NK-92 (cell line): ENCODE measurements around the gene CEP43.

Source experiments
- DNase-seq: peaks from one replicate; lab custom pipeline; 2025; ENCODE audit not compliant: unreplicated experiment; lab: John Stamatoyannopoulos, UW

CEP43 gene

DNA sequence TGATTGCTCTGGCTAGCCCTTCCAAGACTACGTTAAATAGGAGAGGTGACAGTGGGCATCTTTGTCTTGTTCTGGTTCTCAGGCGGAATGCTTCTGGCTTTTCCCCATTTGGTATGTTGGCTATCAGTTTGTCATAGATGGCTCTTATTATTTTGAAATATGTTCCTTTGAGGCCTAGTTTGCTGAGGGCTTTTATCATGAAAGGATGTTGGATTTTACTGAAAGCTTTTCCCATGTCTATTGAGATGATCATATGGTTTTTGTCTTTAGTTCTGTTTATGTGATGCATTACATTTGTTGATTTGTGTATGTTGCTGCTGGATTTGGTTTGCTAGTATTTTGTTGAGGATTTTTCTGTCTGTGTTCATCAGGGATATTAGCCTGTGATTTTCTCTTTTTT lies 32.9 kb upstream of the CEP43 start:
- no peak for DNase-seq

DNA sequence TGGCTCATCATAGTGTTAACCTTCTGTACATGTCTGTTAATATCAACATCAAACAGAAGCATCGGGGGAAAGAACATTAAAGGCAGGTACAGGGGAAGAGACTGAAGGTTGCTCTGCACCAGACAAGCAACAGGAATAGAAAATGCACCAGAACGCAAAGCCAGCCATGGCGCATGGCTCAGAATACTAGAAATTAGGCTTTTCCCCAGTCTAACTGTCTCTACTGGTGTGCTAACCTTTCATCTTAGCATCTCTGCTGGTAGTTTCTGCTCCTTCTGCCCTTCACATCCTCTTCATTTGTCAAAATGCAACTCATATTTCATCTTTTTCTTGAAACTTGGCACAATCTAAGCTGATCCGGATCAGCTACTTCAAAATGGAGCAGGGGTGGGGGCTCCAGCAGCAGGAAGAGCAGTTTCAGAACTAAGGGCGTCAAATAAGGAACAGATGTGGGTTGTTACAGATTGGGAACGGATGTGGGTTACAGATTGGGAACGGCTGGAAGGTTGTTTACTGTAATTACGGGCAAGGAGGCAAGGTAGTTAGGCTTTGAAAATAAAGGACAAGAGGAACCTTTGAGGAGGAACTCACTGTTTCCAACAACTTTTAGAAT lies 29.7 kb upstream of the CEP43 start:
- DNase-seq, result no peak

DNA sequence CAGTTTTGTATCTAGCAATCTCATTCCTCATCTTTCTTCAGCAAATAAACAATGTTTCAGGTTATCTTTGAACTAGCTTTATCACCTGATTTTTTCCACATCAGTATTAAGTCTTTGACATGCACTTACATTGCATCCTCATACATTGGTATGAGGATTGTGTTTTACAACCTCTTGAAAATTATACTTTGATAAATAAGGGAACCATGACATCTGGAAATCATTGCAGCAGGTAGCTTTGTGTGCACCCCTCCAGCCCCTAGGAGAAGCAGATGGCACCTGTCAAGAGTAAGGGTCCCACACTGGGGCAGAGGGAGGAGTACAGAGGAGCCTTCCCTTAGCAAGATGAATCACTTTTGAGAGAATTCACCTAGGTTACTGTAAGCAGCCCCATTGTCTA lies 29.1 kb upstream of the CEP43 start:
- DNase-seq, result no peak

GRCh38 chr6:166970776-166971175 lies 28.4 kb upstream of the CEP43 start:
- DNase-seq, result no peak

GRCh38 chr6:166971271-166971670 lies 27.9 kb upstream of the CEP43 start:
- DNase-seq, result no peak

DNA sequence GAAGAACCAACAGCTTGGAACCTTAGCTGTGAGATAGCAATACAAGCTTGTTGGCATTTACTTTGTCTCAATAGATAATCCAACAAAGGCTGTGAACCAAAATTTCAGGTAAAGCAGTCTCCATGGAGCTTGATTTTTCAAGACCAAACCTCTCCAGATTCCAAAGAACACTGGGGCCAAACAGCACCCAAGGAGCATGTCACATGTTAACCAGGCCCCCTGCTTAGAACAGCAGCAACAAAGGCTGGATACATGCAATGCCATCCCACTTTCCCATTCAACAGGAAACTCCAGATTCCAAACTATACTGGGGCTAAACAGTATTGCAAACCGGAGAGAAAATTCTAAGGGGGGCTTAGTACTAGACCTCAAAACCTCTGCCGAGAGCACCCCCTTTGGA lies 27.1 kb upstream of the CEP43 start:
- DNase-seq, result no peak

DNA sequence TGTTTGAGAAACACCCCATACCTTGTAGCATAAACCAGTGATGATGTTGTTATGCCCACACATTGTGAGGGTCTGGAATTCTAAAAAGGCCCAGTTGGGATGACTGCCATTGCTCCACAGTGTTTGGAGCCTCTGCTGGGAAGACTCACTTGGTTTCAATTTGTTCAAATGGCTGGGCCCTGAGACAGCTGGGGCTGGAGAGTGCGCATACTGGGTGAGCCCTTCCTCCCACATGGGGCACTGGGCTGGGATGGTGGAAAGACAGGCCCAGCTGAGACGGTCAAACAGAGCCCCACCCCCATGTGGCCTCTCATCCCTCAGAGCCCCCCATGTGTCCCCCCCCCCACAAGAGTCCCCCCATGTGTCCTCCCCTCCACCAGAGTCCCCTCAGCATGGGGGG lies 22.6 kb upstream of the CEP43 start:
- DNase-seq, result no peak

GRCh38 chr6:166977621-166978525 lies 21.3 kb upstream of the CEP43 start:
- no peak for DNase-seq

DNA sequence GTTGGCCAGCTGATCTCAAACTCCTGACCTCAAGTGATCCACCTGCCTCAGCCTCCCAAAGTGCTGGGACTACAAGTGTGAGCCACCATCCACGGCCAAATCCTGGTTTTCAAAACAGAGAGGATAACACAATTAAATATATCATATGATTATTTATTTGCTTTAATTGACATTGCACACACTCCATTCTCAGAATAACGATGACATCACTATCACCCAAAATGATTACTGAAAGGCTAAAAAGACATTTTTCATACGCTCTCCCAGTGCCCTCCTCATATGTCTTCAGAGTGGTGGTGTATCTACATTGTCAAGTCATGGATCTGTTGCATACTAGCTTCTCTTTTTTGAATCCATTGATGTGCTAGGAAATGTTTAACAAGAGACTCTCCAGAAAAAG lies 18.5 kb upstream of the CEP43 start:
- no peak for DNase-seq

GRCh38 chr6:166987448-166987847 lies 11.7 kb upstream of the CEP43 start:
- DNase-seq, result no peak

DNA sequence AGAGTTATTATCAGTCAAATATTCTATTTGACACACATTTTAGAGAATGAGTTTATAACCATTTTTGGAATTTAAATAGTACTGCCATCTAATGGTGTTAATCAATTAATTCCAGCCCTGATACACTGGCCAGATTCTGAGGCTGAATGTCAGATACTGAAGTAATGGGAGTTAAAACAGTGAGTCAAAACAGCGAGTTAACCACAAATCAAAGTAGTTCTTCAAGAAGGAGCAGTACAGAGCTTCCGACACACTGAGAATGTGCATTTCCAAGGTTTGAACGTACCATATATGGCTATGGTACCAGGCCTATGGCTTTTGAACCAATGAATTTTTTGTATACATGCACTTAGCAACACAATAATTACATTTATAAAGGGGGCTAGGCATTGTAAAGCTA lies 11.3 kb upstream of the CEP43 start:
- no peak for DNase-seq

GRCh38 chr6:166988674-166989201 lies 10.5 kb upstream of the CEP43 start:
- no peak for DNase-seq

GRCh38 chr6:166989427-166990032 lies 9.7 kb upstream of the CEP43 start:
- DNase-seq, result no peak

DNA sequence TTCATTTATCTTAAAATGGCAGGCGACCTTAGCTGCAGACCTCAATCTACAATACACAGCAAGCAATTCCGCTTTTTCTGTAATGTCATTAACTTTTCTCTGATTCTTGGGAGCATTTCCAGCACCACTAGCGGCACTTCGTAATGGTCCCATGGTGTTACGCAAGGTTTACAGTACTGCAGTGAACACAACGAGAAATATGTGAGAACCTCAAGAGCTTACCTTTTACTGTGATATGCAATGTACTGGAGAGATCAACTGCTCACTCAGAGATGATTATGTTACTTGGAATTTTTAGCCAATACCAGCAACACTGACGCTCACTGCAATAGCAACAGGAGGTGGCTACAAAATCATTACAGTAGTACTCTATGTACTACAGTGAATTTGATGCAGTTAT lies 2.8 kb upstream of the CEP43 start:
- no peak for DNase-seq

DNA sequence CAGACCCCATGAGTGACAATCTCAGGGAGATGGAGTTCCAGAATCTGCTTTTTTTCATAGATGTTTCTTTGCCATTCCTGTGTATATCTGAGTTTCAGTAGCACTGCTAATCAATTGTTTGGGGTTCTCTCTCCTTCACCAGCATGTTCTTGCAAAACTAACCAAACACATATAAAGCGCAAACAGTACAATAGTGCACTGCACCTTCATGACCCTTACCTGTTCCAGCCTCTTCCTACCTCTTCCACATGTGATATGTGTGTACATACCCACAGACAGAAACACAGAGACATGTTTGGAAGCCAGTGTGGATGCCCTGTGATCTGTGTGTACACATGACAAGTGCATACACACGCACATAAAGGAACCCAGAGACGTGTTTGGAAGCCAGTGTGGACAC lies 1.8 kb upstream of the CEP43 start:
- DNase-seq, result no peak

- DNase-seq, result no peak
Observed at GRCh38 chr6:166997768-166998255, 1.4 kb upstream of the CEP43 start.

DNA sequence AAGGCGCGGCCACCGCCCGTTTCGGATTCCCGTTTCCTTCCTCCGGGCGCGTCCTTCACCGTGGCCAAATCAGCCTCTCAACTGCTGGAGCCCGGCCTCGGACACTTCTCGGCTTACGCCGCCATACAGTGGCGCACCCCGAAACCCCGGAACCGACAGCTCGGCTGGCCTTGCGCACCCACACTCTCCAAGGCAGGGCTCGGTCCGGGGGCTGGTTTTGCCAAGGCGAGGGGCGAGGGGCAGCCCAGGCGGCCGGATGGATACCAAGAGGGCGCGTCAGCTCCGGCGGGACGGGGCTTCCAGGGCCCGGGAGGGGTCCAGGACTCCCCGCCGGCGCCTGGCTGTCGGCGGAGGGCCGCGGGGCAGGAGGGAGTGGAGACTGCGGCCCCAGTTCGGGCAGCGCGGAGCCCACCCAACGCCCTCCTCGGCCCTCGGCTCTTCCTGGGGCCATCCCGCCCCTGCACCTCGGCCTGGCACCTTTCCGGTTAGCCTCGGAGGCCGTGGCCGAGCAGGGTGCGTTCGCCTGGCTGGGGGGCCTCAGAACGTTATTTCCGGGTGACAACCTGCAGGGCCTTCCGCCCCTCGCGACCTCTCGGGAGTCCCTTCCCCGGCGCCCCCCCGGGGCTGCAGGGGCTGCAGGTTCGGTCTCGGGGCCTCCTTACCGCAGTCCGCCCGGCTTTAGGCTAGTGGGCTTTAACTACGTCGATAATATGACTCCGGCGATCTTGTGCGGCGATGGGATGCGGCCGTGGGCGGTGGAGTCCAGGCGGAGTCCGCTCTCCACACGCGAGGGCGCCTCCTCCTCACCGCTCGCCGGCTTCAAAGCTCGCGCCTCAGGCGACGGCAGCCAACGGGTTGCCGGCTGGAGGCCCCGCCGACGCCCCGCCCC lies 697 bp upstream of the CEP43 start:
- no peak for DNase-seq

GRCh38 chr6:166999884-167000253 lies 672 bp downstream of the CEP43 start:
- no peak for DNase-seq

- DNase-seq, result no peak
Observed at GRCh38 chr6:167000759-167001158, 1.6 kb downstream of the CEP43 start.

- no peak for DNase-seq
Observed at GRCh38 chr6:167005350-167006159, 6.4 kb downstream of the CEP43 start.
